ENCODE results near the gene EMC9.

DNA sequence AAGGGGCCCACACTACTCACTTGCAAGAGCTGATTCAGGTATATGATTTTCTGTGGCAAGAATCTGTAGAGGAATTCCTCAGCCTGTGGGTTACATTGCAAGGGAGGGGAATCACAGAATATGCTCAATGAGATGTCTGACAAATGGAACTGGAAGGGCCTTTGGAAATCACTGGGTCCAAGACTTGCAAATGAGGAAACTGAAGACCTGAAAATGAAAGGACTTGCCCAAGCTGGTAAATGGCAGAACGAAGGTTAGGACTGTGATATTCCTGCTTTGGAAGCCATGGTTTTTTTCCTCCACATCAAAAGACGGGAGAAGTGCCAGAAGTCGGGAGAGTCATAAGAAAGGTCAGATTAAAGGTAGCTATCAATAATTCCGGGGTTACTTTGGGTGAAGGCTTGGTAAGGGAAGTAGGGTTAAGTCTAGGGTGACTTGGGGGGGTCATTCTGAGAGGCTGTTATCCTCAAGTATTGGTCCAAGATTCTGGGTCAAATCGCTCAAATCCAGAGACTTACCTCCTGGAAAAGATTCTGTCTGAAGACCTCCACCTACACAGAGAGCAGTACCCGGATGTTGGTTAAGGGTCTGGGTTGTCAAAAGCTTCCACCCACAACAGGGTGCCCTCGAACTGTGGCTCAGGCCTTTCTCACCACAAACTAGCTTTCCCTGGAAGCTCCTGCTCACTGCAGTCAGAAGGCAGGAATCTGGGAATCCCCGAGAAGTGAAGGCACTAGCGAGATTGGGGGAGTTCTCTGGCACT lies 4.5 kb upstream of the EMC9 start:
- TF ChIP-seq, protein P1, sequence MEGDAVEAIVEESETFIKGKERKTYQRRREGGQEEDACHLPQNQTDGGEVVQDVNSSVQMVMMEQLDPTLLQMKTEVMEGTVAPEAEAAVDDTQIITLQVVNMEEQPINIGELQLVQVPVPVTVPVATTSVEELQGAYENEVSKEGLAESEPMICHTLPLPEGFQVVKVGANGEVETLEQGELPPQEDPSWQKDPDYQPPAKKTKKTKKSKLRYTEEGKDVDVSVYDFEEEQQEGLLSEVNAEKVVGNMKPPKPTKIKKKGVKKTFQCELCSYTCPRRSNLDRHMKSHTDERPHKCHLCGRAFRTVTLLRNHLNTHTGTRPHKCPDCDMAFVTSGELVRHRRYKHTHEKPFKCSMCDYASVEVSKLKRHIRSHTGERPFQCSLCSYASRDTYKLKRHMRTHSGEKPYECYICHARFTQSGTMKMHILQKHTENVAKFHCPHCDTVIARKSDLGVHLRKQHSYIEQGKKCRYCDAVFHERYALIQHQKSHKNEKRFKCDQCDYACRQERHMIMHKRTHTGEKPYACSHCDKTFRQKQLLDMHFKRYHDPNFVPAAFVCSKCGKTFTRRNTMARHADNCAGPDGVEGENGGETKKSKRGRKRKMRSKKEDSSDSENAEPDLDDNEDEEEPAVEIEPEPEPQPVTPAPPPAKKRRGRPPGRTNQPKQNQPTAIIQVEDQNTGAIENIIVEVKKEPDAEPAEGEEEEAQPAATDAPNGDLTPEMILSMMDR (IDR thresholded peaks at IDR 0.05) = no peak
- TF ChIP-seq POLR2A (IDR thresholded peaks at IDR 0.05) = no peak

Data from adrenal gland (tissue), 5 donors.